Measurements from ENCODE around the gene C2orf76.

C2orf76 gene

GRCh38 chr2:119337749-119338148 is 28.9 kb downstream of the C2orf76 start:
- DNase-seq: no peak

- no peak for DNase-seq
Measured at GRCh38 chr2:119333833-119334232, 32.8 kb downstream of the C2orf76 start.

- DNase-seq: no peak
Measured at GRCh38 chr2:119333360-119333759, 33.3 kb downstream of the C2orf76 start.

- no peak for DNase-seq
Measured at GRCh38 chr2:119332953-119333352, 33.7 kb downstream of the C2orf76 start.

GRCh38 chr2:119327431-119327830 is 39.2 kb downstream of the C2orf76 start:
- no peak for DNase-seq

GRCh38 chr2:119326938-119327337 is 39.7 kb downstream of the C2orf76 start:
- DNase-seq: no peak

- DNase-seq: no peak
Measured at GRCh38 chr2:119324685-119325270, 41.9 kb downstream of the C2orf76 start.

- DNase-seq: no peak
Measured at GRCh38 chr2:119323459-119323858, 43.2 kb downstream of the C2orf76 start.

- DNase-seq: no peak
Measured at GRCh38 chr2:119319593-119319992, 47.0 kb downstream of the C2orf76 start.

GRCh38 chr2:119317554-119317953 is 49.1 kb downstream of the C2orf76 start:
- no peak for DNase-seq

- DNase-seq: no peak
Measured at GRCh38 chr2:119316066-119316465, 50.6 kb downstream of the C2orf76 start.

GRCh38 chr2:119315241-119315925 is 51.3 kb downstream of the C2orf76 start:
- no peak for DNase-seq

GRCh38 chr2:119311831-119312230 is 54.8 kb downstream of the C2orf76 start:
- DNase-seq: no peak

GRCh38 chr2:119311371-119311770 is 55.3 kb downstream of the C2orf76 start:
- DNase-seq: no peak

GRCh38 chr2:119308793-119309330 is 57.8 kb downstream of the C2orf76 start:
- DNase-seq: no peak

GRCh38 chr2:119307419-119308140 is 59.1 kb downstream of the C2orf76 start:
- DNase-seq: no peak

- DNase-seq: no peak
Measured at GRCh38 chr2:119306196-119306590, 60.4 kb downstream of the C2orf76 start.

- DNase-seq: no peak
Measured at GRCh38 chr2:119305497-119306195, 61.0 kb downstream of the C2orf76 start.

- DNase-seq: no peak
Measured at GRCh38 chr2:119304847-119305246, 61.8 kb downstream of the C2orf76 start.

- peak; percentile 14 for DNase-seq
Measured at GRCh38 chr2:119301413-119301812, 65.2 kb downstream of the C2orf76 start.

GRCh38 chr2:119295688-119296375 is 70.8 kb downstream of the C2orf76 start:
- no peak for DNase-seq

- DNase-seq: no peak
Measured at GRCh38 chr2:119294671-119295070, 72.0 kb downstream of the C2orf76 start.

GRCh38 chr2:119293900-119294299 is 72.7 kb downstream of the C2orf76 start:
- DNase-seq: no peak
